Skin epidermis (tissue), 12 donors: Measurements from ENCODE around the gene ACOT11.
A peak's percentile ranks its signal among the peaks of the same experiment; 100 is the strongest.

Experiments
- H3K27ac ChIP-seq, 21 experiments: fragments of 200-600 bp; sonication (generic) in 11 of 21; one replicate each; pipeline ENCODE4 v1.5.0; 2020; ENCODE audit warnings: mild to moderate bottlenecking in 3 of 21, inconsistent platforms in 2 of 21, moderate library complexity in 2 of 21
- H3K4me3 ChIP-seq, 7 experiments: fragments of 200-600 bp; sonication (generic) in 2 of 7; one replicate each; pipeline ENCODE4 v1.5.0; 2020; ENCODE audit warnings: inconsistent platforms in 2 of 7, mild to moderate bottlenecking in 2 of 7, moderate library complexity in 1 of 7

The ACOT11 gene

DNA sequence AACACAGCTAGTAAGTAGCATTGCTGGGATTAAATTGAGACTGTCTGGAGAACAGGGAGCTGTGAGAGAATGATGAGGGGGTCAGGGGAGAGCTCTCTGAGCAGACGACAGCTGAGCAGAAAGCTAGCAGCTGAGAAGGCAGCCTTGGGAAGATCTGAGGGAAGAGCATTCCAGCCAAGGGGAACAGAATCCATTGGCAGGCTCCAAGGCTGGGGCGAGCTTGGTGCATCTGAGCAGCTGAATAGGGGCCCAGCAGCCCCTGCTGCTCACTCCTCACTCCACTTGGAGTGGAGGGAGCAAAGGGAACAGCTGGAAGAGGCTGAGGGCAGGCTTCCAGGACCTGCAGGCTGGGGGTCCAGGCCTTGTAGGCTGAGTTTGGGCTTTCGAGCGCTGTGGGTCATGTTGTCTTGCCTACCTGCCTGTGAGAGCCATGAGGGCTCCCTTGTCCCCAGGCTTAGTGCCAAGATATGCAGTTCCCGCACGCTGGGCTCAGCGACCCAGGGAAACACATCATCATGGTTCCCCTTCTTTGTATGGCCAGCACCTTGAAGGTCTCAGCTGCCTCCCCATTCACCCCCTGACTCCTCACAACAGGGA is 10.5 kb downstream of the ACOT11 start:
- Histone ChIP-seq H3K4me3 (no peak overlapping the region), H3K27ac (no peak overlapping the region)

DNA sequence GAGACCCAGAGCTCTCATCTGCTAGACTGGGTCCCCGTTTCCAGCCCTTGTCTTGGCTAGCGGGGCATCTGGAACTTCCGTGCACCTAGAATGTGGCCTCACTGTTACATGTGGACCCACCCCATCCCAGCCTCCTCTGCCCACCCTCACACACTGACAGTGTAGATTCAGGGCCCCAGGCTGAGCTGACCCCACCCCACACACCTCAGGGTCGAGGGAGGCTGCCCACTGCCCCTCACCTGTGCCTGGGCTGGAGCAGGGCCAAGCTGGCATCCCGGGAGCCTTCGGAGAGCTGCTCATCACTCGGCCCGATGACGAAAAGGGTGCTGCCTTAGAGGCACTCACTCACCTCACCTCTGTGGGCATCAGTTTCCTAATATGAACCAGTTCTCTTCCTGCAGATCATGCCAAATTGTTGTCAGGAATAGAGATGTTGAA is 11.1 kb downstream of the ACOT11 start:
- no peak overlapping the region for H3K27ac ChIP-seq

DNA sequence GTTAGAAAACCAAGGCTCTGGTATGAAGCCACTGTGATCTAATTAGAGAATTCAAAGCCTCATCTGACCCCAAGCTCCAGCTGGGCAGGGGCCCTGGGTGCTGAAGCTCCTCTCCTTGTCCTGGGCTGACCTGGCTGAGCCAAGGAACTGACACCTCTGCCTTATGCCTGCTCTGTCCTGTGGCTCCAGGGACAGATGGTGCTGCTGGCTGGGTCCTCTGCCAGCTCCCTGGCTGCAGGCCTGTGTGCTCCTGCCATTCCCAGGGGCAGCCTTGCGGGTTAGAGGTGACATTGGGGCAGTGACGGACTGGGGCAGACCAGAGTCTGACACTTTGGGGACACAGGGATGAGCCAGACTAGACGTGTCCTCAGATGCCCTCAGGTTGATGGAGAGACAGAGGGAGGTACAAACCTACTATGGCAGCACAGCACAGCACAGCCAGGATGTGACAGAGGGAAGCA is 11.8 kb downstream of the ACOT11 start:
- no peak overlapping the region for H3K4me3 ChIP-seq
- H3K27ac ChIP-seq: no peak overlapping the region

More for the DNA sequence above, 11.1 kb downstream of the ACOT11 start:
- no peak overlapping the region for H3K4me3 ChIP-seq

DNA sequence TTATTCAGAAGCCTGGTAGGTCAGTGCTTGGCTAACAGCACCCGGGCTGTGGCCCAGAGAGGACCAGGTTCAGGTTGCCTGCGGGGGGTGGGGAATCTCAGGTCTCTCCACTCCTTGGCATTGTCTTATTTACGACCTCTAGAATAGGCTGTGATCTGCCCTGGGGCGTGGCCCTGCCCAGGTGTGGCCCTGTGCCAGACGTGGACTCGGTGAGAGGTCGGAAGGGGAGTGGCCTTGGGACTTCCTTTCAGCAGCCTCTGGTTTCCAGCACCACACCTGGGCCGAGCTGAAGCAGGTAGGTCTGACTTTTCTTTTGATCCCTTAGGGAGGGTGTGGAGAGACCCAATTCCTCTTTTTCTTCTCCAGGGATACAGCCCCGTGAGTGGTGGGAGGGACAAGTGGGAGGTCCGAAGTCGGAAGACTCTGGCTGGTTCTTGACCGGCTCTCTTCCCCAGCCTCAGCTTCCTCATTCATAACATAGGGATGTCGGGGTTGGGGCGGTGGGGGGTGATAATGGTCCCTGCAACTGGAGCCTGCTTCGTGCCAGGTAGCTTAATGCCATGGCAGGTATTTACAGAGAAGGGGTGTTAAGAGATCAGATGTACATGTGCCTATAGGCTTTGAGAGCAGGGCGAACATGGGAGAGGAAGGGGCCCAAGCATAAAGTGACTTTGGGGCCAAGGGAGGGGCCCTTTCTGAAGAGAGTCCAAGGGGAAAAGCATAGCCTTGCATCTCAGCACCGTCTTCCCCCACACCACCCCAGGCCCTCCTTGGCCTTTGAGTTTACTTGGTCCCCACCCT is 16.5 kb downstream of the ACOT11 start:
- Histone ChIP-seq H3K4me3 (no peak overlapping the region), H3K27ac (no peak overlapping the region)

DNA sequence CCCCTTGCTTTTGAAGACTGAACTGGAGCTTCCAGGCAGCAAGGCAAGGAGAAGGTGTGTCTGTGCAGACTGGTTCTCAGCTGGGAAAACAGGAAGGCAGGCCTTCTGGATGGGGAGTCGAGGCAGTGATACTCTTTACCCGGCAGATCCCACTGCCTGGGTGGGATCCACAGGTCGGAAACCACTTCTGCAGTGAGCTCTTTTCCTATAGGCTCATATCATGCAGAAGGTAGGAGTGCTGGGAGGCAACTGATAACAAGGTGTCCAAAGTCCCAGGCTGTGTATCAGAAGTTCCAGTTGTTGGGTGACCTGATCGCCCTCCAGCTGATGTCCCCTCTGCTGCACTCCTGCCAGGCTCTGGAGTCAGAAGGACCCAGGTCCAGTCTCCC is 17.1 kb downstream of the ACOT11 start:
- Histone ChIP-seq H3K27ac (no peak overlapping the region), H3K4me3 (no peak overlapping the region)

DNA sequence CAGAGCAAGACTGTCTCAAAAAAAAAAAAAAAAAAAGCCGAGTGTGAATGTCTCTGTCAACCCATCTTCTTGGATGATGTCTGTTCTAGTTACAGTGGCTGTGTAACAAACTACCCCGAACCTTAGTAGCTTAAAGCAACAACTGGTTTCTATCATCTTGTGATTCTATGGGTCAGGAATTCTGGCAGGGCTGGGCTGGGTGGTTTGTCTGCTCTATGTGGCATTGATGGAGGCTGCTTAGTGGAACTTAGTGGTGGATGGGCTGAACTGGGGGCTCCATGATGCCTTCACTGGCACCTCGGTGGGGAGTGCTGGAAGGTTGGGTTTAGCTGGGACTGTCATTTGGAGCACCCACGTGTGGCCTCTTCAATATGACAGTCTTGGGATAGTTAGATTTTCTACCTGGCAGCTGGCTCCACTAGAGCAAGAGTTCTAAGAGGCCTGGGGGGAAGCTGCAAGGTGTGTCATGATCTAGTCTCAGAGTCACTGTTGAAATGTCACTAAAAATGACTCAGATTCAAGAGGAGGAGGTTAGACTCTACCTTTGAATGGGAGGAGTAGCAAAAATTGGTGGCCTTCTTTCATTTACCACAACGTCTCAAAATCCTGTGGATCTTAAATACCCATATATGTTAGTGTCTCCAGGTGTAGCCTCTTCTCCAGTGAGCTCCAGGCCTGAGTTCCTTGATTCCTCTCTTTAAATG is 18.6 kb downstream of the ACOT11 start:
- Histone ChIP-seq H3K27ac (no peak overlapping the region), H3K4me3 (no peak overlapping the region)

DNA sequence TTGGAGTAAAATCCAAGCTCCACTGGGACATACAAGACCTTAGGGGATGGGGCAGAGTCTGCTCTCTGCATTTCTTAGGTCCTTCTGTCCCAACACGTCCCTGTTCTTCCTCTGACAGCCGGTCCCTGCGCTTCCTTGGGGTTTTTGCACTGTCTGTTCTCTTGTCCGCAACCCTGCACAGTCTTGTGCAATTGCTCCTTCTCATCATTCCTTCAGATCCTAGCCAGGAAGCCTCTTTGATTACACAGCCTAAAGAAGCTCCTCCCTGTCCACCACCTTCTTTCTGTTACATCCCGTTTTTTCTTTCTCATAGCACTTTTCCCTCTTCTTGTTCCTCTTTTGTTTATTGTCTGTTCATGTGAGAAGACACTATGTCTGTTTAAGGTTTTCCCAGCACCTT is 19.9 kb downstream of the ACOT11 start:
- Histone ChIP-seq H3K4me3 (no peak overlapping the region), H3K27ac (peak overlapping the region in 3 of 21 experiments; percentile 14 to 50 (median 37))

DNA sequence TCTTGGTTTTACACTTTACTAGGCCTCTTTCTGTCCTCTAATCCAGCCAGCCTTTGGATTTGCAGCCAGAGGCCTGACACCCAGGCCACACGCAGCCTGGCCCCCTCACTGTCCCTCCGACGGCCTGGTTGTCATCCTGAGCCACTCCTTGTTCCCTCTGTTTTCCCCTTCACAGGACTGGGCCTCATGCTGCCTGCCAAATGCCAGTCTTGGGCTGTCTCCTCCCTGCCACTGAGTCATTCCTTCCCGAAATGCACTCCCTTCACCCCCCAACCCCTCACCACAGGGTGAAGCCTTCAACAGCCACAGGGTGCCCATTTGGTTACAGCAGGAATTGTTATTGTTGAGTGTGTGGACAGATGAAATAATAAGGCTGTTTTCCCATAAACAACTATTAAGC is 21.3 kb downstream of the ACOT11 start:
- peak overlapping the region in 4 of 21 experiments; percentile 31 to 84 (median 46) for H3K27ac ChIP-seq
- H3K4me3 ChIP-seq: no peak overlapping the region

DNA sequence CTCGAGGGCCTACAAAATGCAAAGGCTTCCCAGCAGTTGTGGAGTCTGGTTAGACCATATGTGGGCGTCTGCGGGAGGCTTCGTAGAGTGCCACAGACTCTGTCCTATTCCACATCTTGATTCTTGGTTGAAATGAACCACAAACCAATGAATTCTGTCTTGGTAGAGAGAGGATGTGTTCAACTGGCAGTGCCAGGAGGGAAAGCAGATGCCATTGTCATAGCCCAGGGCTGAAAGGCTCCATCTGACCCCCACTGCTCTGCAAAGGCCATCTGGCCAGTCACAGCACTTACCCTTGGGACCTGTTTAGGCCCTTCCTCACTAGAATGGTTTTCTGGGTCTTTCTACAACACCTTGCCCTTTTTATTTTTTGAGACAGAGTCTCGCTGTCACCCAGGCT is 22.1 kb downstream of the ACOT11 start:
- no peak overlapping the region for H3K4me3 ChIP-seq
- peak overlapping the region in 4 of 21 experiments; percentile 29 to 84 (median 53) for H3K27ac ChIP-seq

DNA sequence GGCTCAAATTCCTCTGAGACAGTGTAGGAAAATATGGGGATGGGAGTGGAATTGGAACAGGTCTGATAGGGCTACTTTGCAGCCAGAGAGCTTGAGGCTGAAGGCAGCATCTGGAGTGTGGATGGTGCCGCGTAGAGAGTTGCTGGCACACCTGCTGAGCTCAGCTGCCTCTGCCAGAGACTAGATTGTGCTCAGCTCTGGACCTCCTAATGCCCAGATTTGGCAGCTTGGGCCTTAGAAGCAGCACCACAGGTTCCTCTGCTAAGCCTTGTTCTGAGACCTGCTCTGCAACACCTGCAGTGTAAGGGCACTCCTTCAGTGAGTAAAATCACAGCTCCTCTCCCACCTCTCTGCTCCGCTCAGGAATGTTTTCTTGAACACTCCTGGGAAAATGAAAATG is 23.3 kb downstream of the ACOT11 start:
- Histone ChIP-seq H3K27ac (peak overlapping the region in 6 of 21 experiments; percentile 14 to 84 (median 31)), H3K4me3 (no peak overlapping the region)

DNA sequence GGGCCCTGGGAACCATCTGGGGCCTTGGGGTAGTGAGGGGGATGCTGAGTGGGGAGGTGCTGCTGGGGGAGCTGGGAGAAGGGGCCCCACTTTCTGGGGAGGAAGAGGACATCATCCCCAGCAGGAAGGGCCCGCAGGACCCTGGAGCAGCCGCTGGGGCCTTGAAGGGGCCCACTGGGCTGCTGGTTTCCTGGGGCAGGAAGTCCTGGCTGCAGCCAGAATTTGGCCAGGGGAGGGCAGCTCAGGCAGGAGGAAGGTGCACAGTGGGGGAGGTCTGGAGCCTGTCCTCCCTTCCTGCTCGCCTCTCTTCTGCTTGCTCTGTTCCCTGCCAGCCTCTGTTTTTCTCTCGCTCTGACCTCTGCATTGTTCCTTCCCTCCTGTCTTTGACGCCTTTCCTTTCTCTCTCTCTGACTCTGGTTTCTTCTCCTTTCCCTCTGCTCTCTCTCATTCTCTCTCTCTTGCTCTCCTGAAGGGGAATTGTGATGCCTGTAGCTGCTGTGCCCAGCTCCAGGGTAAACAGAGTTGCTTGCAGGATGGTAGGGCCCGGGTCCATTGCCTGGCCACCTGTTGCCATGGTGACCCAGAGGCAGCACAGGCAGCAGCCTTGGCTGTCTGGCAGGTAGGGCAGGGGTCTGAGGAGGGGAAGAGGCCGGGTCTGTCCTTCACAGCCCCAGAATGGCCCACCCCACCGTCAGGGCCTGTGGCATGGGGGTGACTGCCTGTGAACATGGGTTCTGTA is 23.9 kb downstream of the ACOT11 start:
- Histone ChIP-seq H3K27ac (peak overlapping the region in 8 of 21 experiments; percentile 7 to 84 (median 14)), H3K4me3 (no peak overlapping the region)

DNA sequence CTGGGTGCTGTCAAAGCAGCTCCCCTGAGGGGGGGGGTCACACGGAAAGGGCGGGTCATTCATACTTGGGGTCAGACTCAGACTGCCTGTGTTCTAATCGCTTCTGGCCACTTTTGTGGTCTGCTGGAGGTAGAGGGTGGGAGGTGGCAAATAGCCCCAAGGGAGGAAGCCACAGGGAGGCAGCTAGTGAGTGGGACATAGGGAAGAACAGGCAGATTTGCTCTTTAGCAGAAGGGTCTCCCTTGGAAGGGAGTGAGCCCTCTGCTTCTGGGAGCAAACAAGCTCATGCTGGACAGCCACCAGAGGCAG is 24.5 kb downstream of the ACOT11 start:
- Histone ChIP-seq H3K4me3 (no peak overlapping the region), H3K27ac (peak overlapping the region in 3 of 21 experiments; percentile 1 to 84 (median 64))

DNA sequence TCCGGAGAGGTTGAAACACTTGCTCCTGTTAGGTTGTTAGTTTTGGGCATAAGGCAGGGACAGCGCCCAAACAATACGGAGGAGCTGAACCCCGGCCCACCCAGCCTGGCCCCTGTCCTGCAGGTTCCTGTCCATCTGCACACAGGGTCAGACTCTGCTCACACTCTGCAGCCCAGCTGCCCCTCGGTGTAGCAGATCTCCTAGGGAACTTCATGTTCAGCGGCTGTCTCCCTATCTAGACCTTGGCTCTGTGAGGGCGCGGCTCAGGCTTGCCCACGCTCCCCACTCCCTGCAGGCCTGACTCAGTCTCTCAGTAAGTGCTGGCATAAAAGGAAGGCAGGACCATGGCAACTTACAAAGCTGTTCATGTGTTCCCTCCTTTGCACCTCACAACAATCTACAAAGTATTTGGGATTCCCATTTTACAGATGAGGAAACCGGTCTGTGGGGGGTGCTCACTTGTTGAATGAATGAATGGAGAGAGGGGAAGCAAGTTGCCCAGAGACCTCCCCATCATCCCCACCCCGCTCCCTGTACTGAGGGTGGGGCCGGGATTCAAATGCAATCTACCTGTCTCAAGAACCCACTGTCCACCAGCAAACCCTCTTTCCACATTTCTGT is 26.2 kb downstream of the ACOT11 start:
- Histone ChIP-seq H3K4me3 (no peak overlapping the region), H3K27ac (no peak overlapping the region)

DNA sequence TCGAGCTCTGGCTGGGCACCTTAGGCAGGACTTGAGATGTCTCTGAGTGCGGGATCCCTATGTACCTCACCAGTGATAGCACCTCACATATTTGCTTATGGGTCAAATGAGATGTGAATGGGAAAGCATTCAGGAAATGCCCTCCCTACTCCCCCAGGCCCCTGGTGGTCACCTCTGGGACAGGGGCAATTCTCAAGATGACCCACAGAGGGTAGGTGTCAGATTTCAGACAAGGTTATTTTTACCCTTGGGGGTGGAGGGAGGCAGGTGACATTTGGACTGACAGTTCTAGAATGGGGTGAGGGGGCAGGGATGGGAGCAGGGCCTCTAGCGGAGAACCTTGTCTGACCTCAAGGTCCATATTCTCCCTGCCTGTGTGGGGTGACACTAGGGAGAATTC is 27.1 kb downstream of the ACOT11 start:
- Histone ChIP-seq H3K4me3 (no peak overlapping the region), H3K27ac (no peak overlapping the region)

DNA sequence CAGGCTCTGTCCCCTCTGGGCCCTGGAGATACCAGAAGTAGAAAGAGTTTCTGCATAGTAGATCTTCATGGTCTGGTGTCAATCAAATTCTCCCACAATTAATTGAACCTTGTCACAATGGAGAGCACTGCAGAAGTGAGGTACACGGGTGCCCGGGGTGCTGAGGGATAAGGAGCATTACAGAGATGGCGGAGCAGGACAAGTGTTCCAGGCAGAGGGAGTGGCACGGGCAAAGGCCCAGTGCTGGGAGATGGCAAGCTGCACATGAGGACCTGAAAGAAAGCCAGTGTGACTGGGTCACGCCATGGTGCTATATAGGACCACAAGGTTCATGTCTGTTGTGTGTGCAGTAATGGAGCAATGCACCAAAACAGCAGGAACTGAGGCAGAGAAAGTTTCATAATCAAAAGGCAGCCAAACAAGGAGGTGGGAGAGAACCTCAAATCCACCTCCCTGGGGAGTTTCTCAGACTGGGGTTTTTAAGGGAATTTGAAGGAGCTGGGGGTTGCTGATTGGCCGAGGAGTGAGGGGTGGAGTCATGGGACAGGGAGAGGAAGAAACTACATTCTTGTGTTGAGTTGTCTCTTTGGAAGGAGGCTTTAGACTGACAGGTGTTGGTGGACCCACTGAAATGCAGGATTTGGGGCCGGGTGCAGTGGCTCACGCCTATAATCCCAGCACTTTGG is 27.7 kb downstream of the ACOT11 start:
- H3K27ac ChIP-seq: no peak overlapping the region
- H3K4me3 ChIP-seq: no peak overlapping the region

DNA sequence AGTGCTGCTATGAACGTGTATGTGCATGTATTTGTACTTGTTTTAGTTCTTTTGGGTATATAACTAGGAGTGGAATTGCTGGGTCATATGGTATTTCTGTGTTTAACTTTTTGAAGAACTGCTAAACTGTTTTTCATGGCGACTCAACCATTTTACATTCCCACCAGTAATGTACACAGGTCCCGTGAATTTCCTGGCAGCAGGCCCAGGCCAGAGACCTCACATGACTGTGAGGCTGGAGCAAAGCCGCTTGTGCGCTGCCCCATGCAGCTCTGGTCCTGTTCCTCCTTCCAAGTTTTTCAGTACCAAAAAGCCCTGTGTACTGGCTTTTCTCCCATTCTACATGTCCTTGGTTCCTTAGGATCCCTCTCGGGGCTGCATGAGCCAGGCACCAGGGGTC is 29.6 kb downstream of the ACOT11 start:
- H3K4me3 ChIP-seq: no peak overlapping the region

DNA sequence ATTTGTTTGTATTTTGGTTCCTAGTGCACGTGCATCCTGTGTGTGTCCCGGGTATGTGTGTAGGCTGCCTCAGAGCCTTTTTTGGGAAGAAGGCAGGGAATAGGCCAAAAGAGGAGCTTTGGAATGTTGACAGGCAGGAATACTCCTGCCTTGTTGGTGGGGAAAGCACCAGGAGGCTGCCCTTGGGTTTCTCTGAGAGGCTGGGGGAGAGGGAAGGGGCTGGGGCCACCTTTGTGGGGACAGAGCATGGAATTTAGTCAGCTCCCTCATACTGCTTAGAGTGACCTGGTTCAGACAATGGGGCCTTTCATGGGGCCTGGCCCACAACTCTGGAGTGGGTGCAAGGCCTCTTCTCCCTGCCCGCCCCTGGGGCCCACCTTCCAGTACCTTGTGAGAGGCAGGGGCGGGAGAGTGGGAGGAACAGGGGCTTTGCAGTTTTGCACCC is 31.3 kb downstream of the ACOT11 start:
- H3K4me3 ChIP-seq: no peak overlapping the region
- peak overlapping the region in 3 of 21 experiments; percentile 3 to 60 (median 42) for H3K27ac ChIP-seq

More for the DNA sequence above, 29.6 kb downstream of the ACOT11 start:
- peak overlapping the region in 3 of 21 experiments; percentile 22 to 50 (median 28) for H3K27ac ChIP-seq

DNA sequence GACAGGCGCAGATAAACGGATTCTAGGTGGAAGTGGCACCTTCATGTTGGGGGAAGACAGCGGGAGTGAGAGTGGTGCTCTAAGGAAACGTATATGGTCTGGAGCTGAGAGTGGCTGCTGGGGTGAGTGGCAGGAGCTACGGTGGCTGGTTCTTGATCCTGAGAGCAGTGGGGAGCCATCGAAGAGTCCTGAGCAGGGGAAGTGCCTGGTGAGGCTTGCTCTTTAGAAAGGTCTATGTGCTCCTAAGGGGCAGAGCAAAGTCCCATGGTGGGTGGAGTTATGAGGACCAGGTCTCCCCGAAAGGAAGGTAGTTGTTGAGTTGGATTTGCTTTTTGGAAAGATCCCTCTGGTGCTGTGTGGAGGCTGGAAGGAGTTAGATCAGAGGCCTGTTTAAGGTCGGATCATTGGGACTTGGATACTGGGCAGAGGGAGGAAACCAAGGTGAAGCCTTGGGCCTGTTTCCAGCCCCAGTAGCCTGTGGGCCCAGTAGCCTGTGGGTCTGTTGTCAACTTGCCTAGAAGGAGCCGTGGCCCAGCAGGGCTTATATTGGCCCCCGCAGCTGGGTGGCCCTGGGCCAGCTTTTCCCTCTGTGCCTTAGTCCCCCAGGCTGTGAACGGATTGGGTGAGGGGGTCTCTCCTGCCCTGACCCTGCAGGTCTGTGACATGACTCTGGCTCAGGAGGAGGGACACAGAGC is 33.0 kb downstream of the ACOT11 start:
- no peak overlapping the region for H3K4me3 ChIP-seq
- peak overlapping the region in 9 of 21 experiments; percentile 5 to 74 (median 43) for H3K27ac ChIP-seq
